Measurements from ENCODE around the gene ARFGEF3. TPM values are rescaled to one million over a fixed set of nuclear protein-coding genes. Genes with fewer than 3 reads are reported as not detected.

Gene ARFGEF3
- total and polyA plus RNA-seq, 11 donors: 0.58 to 11.9 (median 2.5) TPM

DNA sequence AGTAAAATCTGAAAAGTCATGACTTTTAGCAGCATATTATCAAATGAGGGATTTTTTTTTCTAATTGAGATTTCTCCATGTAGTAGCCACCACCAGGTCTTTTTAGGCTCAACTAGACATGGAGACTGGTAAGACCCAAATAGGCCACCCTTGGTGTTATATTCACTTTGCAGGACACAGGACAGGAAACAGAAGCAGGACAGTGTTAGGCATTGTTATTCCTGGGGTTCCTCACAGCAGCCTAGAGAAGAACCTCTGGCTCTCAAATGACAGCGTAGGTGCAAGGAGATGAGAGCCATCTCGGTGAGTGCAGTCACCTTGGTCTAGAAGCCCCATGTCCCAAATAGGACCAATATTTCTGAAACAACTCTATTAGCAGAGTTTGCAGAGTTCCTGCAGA, 75.7 kb downstream of the ARFGEF3 start:
- intact Hi-C loops (cut with DNase I): no loop called here

DNA sequence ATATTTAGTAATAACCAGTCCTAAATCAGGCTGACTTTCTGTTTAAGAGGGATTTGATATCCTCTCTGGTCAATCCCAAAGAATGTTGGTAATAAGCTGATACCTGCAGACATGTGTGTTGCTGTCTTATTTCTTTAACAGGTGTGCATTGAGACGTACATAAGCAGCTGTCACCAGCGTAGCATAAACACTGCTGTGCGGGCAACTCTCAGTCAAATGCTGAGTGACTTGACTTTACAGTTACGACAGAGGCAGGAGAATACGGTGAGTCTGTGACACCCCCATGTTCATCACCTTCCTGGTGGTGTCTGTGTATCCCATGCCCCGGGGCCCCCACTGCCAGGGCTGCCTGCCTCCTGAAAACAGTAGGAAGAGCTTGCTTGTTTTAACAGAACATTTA, 76.6 kb downstream of the ARFGEF3 start:
- Histone ChIP-seq H3K36me3 (no peaks in the 10 kb centered on the region), H3K4me3 (no peak overlapping the region), H3K27me3 (no peaks in the 10 kb centered on the region), H3K27ac (no peak overlapping the region), H3K4me1 (no peaks in the 10 kb centered on the region), H3K9me3 (no peaks in the 10 kb centered on the region)
- 79 to 91% (median 88%) methylated on average over 6 of the region's 6 CpGs for WGBS, 4 donors
- intact Hi-C loops (cut with DNase I): no loop called here
- DNase-seq: no peak
- no peak for ATAC-seq
- no peak for TF ChIP-seq POLR2A (IDR thresholded peaks at IDR 0.05)
- TF ChIP-seq, protein P1, sequence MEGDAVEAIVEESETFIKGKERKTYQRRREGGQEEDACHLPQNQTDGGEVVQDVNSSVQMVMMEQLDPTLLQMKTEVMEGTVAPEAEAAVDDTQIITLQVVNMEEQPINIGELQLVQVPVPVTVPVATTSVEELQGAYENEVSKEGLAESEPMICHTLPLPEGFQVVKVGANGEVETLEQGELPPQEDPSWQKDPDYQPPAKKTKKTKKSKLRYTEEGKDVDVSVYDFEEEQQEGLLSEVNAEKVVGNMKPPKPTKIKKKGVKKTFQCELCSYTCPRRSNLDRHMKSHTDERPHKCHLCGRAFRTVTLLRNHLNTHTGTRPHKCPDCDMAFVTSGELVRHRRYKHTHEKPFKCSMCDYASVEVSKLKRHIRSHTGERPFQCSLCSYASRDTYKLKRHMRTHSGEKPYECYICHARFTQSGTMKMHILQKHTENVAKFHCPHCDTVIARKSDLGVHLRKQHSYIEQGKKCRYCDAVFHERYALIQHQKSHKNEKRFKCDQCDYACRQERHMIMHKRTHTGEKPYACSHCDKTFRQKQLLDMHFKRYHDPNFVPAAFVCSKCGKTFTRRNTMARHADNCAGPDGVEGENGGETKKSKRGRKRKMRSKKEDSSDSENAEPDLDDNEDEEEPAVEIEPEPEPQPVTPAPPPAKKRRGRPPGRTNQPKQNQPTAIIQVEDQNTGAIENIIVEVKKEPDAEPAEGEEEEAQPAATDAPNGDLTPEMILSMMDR (IDR thresholded peaks at IDR 0.05): no peak

More for the DNA sequence above, 75.7 kb downstream of the ARFGEF3 start:
- Histone ChIP-seq H3K4me3 (no peak overlapping the region), H3K27ac (no peak overlapping the region), H3K4me1 (no peaks in the 10 kb centered on the region), H3K36me3 (no peaks in the 10 kb centered on the region), H3K27me3 (no peaks in the 10 kb centered on the region), H3K9me3 (no peaks in the 10 kb centered on the region)
- ATAC-seq: no peak
- 92 to 94% (median 93%) methylated on average over 2 of the region's 2 CpGs for WGBS, 4 donors
- DNase-seq: no peak
- TF ChIP-seq, protein P1 (IDR thresholded peaks at IDR 0.05): no peak
- no peak for TF ChIP-seq POLR2A (IDR thresholded peaks at IDR 0.05)

DNA sequence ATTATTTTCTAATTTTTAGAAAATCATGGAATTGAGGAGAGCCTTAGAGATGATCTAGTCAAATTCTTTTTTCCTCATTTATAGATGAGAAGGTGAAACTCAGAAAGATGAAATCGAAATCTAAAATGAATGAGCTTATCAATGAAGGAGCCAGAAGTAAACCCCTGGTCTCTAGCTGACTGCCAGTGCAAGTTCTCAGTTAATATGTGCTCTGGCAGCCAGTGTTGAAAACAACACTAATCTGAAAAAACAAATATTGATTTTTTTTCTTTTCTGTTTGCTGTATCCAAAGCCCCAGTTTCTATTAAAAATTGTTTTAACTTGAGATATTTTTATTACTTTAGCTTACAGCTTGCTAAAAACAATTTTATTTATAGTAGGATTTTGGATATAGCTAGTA, 78.0 kb downstream of the ARFGEF3 start:
- H3K4me3 ChIP-seq: no peak overlapping the region
- no peak overlapping the region for H3K27ac ChIP-seq
- no peaks in the 10 kb centered on the region for H3K4me1 ChIP-seq
- H3K27me3 ChIP-seq: no peaks in the 10 kb centered on the region
- H3K9me3 ChIP-seq: no peaks in the 10 kb centered on the region
- intact Hi-C loops (cut with DNase I): no loop called here
- 94 to 96% (median 95%) methylated on average over 1 of the region's 1 CpG for WGBS, 4 donors
- no peak for ATAC-seq
- no peaks in the 10 kb centered on the region for H3K36me3 ChIP-seq
- DNase-seq: no peak
- no peak for TF ChIP-seq POLR2A (IDR thresholded peaks at IDR 0.05)
- TF ChIP-seq, protein P1 (IDR thresholded peaks at IDR 0.05): no peak

DNA sequence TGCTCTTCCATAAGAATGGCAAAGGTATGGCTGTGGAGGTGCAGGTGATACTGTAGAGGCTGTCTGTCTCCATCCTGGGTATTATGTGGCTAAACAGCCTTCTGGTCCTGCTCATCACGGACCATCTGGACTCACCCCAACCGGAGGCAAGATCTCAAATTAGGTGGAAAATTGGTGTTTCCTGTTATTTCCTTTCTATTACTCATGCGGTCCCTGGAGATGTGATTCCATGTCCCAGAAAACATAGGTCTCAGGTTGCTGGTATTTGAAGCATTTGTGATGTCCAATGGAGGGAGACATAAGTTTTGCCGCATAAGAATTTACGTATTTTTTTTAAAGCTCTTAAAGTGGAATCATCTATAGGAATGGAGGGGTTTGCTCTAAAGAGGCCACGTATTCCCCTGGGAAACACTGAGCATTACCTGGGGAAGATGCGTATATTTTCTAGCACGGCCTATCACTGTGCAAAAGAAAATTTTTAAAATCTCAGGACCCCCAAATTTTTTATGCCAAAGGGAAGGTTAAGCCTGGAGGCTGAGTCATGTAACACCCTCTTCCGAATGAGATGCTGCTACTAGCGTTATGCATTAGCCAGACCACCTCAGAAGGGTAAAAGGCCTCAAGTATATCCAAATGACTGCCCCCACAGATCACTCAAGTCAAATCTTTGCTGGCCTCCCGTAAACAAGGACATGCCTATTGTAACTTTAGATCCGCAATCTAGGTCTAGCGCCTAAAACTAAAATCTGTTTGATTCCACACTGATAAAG, 78.9 kb downstream of the ARFGEF3 start:
- H3K4me1 ChIP-seq: no peaks in the 10 kb centered on the region
- intact Hi-C loops (cut with DNase I): no loop called here
- no peak overlapping the region for H3K27ac ChIP-seq
- DNase-seq (no peak), ATAC-seq (no peak)
- H3K9me3 ChIP-seq: no peaks in the 10 kb centered on the region
- TF ChIP-seq POLR2A (IDR thresholded peaks at IDR 0.05): no peak
- TF ChIP-seq, protein P1 (IDR thresholded peaks at IDR 0.05): no peak
- H3K27me3 ChIP-seq: no peaks in the 10 kb centered on the region
- no peaks in the 10 kb centered on the region for H3K36me3 ChIP-seq
- 85 to 87% (median 85%) methylated on average over 13 of the region's 13 CpGs for WGBS, 4 donors
- H3K4me3 ChIP-seq: no peak overlapping the region

Data from heart left ventricle (tissue), 16 donors.